ENCODE measurements around the gene RTL9. TPM values are rescaled to one million over a fixed set of nuclear protein-coding genes. Genes with fewer than 3 reads are reported as not detected.

The RTL9 gene
- total RNA-seq, 1 experiment from 2014 or later: 0.24 TPM

DNA sequence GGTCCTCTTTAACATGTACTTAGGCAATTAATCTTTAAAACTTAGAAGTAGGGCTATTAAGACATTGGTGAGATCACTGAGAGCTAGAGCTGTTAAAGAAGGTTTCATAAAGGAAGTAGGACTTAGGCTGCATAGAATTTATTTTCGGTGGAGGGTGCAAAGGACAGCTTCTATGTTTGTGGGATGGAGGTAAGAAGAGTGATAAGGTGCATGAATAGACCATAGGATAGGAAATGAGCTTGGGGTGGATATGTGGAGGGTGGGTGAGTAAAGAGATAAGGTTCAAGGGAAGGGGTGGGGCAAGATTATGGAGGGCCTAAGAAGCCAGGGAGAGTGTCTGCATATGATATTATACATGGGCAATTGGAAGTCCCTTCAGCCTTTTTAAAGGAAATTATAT lies 15.9 kb downstream of the RTL9 start (continued):
- TF ChIP-seq, protein P1, sequence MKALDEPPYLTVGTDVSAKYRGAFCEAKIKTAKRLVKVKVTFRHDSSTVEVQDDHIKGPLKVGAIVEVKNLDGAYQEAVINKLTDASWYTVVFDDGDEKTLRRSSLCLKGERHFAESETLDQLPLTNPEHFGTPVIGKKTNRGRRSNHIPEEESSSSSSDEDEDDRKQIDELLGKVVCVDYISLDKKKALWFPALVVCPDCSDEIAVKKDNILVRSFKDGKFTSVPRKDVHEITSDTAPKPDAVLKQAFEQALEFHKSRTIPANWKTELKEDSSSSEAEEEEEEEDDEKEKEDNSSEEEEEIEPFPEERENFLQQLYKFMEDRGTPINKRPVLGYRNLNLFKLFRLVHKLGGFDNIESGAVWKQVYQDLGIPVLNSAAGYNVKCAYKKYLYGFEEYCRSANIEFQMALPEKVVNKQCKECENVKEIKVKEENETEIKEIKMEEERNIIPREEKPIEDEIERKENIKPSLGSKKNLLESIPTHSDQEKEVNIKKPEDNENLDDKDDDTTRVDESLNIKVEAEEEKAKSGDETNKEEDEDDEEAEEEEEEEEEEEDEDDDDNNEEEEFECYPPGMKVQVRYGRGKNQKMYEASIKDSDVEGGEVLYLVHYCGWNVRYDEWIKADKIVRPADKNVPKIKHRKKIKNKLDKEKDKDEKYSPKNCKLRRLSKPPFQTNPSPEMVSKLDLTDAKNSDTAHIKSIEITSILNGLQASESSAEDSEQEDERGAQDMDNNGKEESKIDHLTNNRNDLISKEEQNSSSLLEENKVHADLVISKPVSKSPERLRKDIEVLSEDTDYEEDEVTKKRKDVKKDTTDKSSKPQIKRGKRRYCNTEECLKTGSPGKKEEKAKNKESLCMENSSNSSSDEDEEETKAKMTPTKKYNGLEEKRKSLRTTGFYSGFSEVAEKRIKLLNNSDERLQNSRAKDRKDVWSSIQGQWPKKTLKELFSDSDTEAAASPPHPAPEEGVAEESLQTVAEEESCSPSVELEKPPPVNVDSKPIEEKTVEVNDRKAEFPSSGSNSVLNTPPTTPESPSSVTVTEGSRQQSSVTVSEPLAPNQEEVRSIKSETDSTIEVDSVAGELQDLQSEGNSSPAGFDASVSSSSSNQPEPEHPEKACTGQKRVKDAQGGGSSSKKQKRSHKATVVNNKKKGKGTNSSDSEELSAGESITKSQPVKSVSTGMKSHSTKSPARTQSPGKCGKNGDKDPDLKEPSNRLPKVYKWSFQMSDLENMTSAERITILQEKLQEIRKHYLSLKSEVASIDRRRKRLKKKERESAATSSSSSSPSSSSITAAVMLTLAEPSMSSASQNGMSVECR (CRISPR knock-in tag; IDR thresholded peaks at IDR 0.05; ENCODE audit: borderline replicate concordance): no peak

DNA sequence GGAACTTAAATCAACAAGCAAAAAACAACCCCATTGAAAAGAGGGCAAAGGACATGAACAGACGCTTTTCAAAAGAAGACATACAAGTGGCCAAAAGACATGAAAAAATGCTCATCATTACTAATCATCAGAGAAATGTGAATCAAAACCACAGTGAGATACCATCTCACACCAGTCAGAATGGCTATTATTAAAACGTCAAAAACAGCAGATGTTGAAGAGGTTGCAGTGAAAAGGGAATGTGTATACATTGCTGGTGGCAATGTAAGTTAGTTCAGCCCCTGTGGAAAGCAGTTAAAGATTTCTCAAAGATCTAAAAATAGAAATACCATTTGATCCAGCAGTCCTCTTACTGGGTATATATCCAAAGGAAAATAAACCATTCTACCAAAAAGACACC lies 22.6 kb downstream of the RTL9 start:
- ATAC-seq: no peak
- CTCF ChIA-PET: no interaction called here
- no peaks in the 10 kb centered on the region for H3K9me3 Mint-ChIP-seq

DNA sequence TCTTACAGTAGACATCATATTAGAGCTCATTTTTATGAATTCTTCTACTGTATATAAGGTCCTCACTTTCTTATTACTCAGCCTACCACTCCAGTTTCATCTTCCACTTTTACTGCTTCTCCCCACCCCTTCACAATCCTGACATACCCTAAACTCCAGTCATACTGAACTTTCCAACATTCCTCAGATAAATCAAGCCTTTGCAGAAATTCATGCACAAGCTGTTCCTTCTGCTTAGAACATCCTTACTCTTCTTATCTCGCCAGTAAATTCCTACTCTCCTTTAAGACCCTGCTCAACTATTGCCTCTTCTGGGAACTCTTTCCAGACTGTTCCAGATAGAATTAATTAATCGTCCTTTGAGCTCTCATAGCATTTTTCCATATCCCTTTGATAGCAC lies 24.8 kb downstream of the RTL9 start:
- no peaks in the 10 kb centered on the region for H3K4me1 Mint-ChIP-seq
- H3K9me3 Mint-ChIP-seq: no peaks in the 10 kb centered on the region
- ChIA-PET CTCF (interaction anchor here (1.2 kb wide), 1 partner anchor 223 kb away, joined by 4 read pairs; no protein-coding TSS in a partner anchor), POLR2A (no interaction called here)
- no peaks in the 10 kb centered on the region; the same call in 1 of the 2 replicates for H3K27me3 Mint-ChIP-seq (ENCODE audit: low read depth)
- DNase-seq (ENCODE audit: low spot score) (no peak), ATAC-seq (no peak)
- no peak overlapping the region for H3K27ac Mint-ChIP-seq
- H3K4me3 Mint-ChIP-seq: no peak overlapping the region
- no peaks in the 10 kb centered on the region for H3K36me3 Mint-ChIP-seq
- TF ChIP-seq NFATC4 (CRISPR knock-in tag; IDR thresholded peaks at IDR 0.05) (no peak), NFYB (CRISPR knock-in tag; conservative IDR thresholded peaks at IDR 0.05; ENCODE audit: low read depth) (no peak), GABPB1 (CRISPR knock-in tag; IDR thresholded peaks at IDR 0.05) (no peak), ELF4 (CRISPR knock-in tag; IDR thresholded peaks at IDR 0.05; ENCODE audit: low read depth) (no peak), JUN (CRISPR knock-in tag; IDR thresholded peaks at IDR 0.05) (no peak), TEAD1 (CRISPR knock-in tag; IDR thresholded peaks at IDR 0.05) (no peak), ZNF317 (CRISPR knock-in tag; IDR thresholded peaks at IDR 0.05; ENCODE audit: borderline replicate concordance, low read depth) (no peak), NR2C2 (CRISPR knock-in tag; IDR thresholded peaks at IDR 0.05) (no peak)
- TF ChIP-seq, protein P2, sequence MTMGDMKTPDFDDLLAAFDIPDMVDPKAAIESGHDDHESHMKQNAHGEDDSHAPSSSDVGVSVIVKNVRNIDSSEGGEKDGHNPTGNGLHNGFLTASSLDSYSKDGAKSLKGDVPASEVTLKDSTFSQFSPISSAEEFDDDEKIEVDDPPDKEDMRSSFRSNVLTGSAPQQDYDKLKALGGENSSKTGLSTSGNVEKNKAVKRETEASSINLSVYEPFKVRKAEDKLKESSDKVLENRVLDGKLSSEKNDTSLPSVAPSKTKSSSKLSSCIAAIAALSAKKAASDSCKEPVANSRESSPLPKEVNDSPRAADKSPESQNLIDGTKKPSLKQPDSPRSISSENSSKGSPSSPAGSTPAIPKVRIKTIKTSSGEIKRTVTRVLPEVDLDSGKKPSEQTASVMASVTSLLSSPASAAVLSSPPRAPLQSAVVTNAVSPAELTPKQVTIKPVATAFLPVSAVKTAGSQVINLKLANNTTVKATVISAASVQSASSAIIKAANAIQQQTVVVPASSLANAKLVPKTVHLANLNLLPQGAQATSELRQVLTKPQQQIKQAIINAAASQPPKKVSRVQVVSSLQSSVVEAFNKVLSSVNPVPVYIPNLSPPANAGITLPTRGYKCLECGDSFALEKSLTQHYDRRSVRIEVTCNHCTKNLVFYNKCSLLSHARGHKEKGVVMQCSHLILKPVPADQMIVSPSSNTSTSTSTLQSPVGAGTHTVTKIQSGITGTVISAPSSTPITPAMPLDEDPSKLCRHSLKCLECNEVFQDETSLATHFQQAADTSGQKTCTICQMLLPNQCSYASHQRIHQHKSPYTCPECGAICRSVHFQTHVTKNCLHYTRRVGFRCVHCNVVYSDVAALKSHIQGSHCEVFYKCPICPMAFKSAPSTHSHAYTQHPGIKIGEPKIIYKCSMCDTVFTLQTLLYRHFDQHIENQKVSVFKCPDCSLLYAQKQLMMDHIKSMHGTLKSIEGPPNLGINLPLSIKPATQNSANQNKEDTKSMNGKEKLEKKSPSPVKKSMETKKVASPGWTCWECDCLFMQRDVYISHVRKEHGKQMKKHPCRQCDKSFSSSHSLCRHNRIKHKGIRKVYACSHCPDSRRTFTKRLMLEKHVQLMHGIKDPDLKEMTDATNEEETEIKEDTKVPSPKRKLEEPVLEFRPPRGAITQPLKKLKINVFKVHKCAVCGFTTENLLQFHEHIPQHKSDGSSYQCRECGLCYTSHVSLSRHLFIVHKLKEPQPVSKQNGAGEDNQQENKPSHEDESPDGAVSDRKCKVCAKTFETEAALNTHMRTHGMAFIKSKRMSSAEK (CRISPR knock-in tag; IDR thresholded peaks at IDR 0.05; ENCODE audit: borderline replicate concordance): no peak
- TF ChIP-seq, protein P3, sequence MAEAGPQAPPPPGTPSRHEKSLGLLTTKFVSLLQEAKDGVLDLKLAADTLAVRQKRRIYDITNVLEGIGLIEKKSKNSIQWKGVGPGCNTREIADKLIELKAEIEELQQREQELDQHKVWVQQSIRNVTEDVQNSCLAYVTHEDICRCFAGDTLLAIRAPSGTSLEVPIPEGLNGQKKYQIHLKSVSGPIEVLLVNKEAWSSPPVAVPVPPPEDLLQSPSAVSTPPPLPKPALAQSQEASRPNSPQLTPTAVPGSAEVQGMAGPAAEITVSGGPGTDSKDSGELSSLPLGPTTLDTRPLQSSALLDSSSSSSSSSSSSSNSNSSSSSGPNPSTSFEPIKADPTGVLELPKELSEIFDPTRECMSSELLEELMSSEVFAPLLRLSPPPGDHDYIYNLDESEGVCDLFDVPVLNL (CRISPR knock-in tag; IDR thresholded peaks at IDR 0.05; ENCODE audit: borderline replicate concordance, low read depth): no peak
- TF ChIP-seq, protein P4, sequence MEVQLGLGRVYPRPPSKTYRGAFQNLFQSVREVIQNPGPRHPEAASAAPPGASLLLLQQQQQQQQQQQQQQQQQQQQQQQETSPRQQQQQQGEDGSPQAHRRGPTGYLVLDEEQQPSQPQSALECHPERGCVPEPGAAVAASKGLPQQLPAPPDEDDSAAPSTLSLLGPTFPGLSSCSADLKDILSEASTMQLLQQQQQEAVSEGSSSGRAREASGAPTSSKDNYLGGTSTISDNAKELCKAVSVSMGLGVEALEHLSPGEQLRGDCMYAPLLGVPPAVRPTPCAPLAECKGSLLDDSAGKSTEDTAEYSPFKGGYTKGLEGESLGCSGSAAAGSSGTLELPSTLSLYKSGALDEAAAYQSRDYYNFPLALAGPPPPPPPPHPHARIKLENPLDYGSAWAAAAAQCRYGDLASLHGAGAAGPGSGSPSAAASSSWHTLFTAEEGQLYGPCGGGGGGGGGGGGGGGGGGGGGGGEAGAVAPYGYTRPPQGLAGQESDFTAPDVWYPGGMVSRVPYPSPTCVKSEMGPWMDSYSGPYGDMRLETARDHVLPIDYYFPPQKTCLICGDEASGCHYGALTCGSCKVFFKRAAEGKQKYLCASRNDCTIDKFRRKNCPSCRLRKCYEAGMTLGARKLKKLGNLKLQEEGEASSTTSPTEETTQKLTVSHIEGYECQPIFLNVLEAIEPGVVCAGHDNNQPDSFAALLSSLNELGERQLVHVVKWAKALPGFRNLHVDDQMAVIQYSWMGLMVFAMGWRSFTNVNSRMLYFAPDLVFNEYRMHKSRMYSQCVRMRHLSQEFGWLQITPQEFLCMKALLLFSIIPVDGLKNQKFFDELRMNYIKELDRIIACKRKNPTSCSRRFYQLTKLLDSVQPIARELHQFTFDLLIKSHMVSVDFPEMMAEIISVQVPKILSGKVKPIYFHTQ (CRISPR knock-in tag; IDR thresholded peaks at IDR 0.05): no peak

More for the DNA sequence above, 22.6 kb downstream of the RTL9 start:
- no peak overlapping the region for H3K4me3 Mint-ChIP-seq
- TF ChIP-seq, protein P5, sequence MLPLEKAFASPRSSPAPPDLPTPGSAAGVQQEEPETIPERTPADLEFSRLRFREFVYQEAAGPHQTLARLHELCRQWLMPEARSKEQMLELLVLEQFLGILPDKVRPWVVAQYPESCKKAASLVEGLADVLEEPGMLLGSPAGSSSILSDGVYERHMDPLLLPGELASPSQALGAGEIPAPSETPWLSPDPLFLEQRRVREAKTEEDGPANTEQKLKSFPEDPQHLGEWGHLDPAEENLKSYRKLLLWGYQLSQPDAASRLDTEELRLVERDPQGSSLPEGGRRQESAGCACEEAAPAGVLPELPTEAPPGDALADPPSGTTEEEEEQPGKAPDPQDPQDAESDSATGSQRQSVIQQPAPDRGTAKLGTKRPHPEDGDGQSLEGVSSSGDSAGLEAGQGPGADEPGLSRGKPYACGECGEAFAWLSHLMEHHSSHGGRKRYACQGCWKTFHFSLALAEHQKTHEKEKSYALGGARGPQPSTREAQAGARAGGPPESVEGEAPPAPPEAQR (CRISPR knock-in tag; IDR thresholded peaks at IDR 0.05): no peak
- TF ChIP-seq, protein P6, sequence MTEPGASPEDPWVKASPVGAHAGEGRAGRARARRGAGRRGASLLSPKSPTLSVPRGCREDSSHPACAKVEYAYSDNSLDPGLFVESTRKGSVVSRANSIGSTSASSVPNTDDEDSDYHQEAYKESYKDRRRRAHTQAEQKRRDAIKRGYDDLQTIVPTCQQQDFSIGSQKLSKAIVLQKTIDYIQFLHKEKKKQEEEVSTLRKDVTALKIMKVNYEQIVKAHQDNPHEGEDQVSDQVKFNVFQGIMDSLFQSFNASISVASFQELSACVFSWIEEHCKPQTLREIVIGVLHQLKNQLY (CRISPR knock-in tag; IDR thresholded peaks at IDR 0.05): no peak
- TF ChIP-seq ZNF416 (CRISPR knock-in tag; IDR thresholded peaks at IDR 0.05) (no peak), SP1 (CRISPR knock-in tag; conservative IDR thresholded peaks at IDR 0.05) (no peak)
- TF ChIP-seq, protein P7, sequence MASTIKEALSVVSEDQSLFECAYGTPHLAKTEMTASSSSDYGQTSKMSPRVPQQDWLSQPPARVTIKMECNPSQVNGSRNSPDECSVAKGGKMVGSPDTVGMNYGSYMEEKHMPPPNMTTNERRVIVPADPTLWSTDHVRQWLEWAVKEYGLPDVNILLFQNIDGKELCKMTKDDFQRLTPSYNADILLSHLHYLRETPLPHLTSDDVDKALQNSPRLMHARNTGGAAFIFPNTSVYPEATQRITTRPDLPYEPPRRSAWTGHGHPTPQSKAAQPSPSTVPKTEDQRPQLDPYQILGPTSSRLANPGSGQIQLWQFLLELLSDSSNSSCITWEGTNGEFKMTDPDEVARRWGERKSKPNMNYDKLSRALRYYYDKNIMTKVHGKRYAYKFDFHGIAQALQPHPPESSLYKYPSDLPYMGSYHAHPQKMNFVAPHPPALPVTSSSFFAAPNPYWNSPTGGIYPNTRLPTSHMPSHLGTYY (CRISPR knock-in tag; IDR thresholded peaks at IDR 0.05): no peak
- H3K27me3 Mint-ChIP-seq (ENCODE audit: low read depth): no peaks in the 10 kb centered on the region; the same call in 1 of the 2 replicates
- no peaks in the 10 kb centered on the region for H3K4me1 Mint-ChIP-seq
- POLR2A ChIA-PET: no interaction called here
- no peak for DNase-seq (ENCODE audit: low spot score)
- no peak overlapping the region for H3K27ac Mint-ChIP-seq
- H3K36me3 Mint-ChIP-seq: no peaks in the 10 kb centered on the region
